HEK293 (cell line): ENCODE measurements around the gene USP12.

Experiments
- CTCF ChIA-PET: fragments of 350-600 bp; formaldehyde crosslinking; extraction: SDS; loops from one replicate; lab custom pipeline; 2021; ENCODE audit warnings: antibody characterized with exemption; lab: Yijun Ruan, JAX
- POLR2A ChIA-PET: fragments of 300-600 bp; formaldehyde crosslinking; extraction: SDS; loops from one replicate; lab custom pipeline; 2020; ENCODE audit warnings: antibody characterized with exemption, inconsistent platforms; lab: Yijun Ruan, JAX
- H3K27ac ChIP-seq: fragments of 200-500 bp; sonication (Bioruptor generic); 2 replicates; pipeline ENCODE4 v1.5.1; 2014; ENCODE audit warnings: low read depth, low read length, control low read depth, inconsistent platforms; ENCODE audit errors: extremely low read depth
- H3K36me3 ChIP-seq, 2 experiments: fragments of 200-500 bp in 1 of 2; sonication (Bioruptor generic) in 1 of 2; 1 replicate in 1 of 2; 2 replicates in 1 of 2; pipeline ENCODE4 v1.5.1; 2014 to 2017; ENCODE audit warnings: inconsistent platforms in 2 of 2, low read length in 2 of 2; ENCODE audit not compliant: control insufficient read depth in 2 of 2, insufficient read depth in 1 of 2
- H3K4me1 ChIP-seq: fragments of 200-500 bp; sonication (Bioruptor generic); 2 replicates; pipeline ENCODE4 v1.5.1; 2014; ENCODE audit warnings: mild to moderate bottlenecking, low read length, inconsistent platforms; ENCODE audit not compliant: control insufficient read depth, insufficient read depth
- H3K4me3 ChIP-seq: 2 replicates; pipeline ENCODE4 v1.5.1; 2011; ENCODE audit warnings: low read depth, mild to moderate bottlenecking, control low read depth, low read length, moderate library complexity
- H3K9me3 ChIP-seq: fragments of 200-500 bp; sonication (Bioruptor generic); 2 replicates; pipeline ENCODE4 v1.5.1; 2014; ENCODE audit warnings: low read depth, low read length, inconsistent platforms; ENCODE audit not compliant: control insufficient read depth, insufficient read depth
- CTCF ChIP-seq: fragments of 450-650 bp; formaldehyde crosslinking; IDR thresholded peaks from 2 replicates; pipeline ENCODE4 v1.5.1; 2016; ENCODE audit warnings: missing biosample characterization, missing genetic modification characterization
- GLI2 ChIP-seq: fragments of 450-650 bp; formaldehyde crosslinking; IDR thresholded peaks from 2 replicates; pipeline ENCODE4; 2017; ENCODE audit warnings: missing biosample characterization, missing genetic modification characterization, low read depth, borderline replicate concordance
- HIC1 ChIP-seq: fragments of 450-650 bp; formaldehyde crosslinking; IDR thresholded peaks from 2 replicates; pipeline ENCODE4 v1.5.1; 2016; ENCODE audit warnings: missing biosample characterization, missing genetic modification characterization
- PRDM6 ChIP-seq: fragments of 450-650 bp; formaldehyde crosslinking; IDR thresholded peaks from 2 replicates; pipeline ENCODE4 v1.5.1; 2017; ENCODE audit warnings: missing biosample characterization, missing genetic modification characterization
- ZBTB7A ChIP-seq: fragments of 450-650 bp; formaldehyde crosslinking; IDR thresholded peaks from 2 replicates; pipeline ENCODE4 v1.5.1; 2016; ENCODE audit warnings: low read depth, missing biosample characterization, missing genetic modification characterization
- ZEB2 ChIP-seq: fragments of 450-650 bp; formaldehyde crosslinking; IDR thresholded peaks from 2 replicates; pipeline ENCODE4 v1.5.1; 2016; ENCODE audit warnings: missing biosample characterization, missing genetic modification characterization
- ZFP37 ChIP-seq: fragments of 450-650 bp; formaldehyde crosslinking; IDR thresholded peaks from 2 replicates; pipeline ENCODE4 v1.5.1; 2016; ENCODE audit warnings: missing biosample characterization, missing genetic modification characterization
- ZFP69B ChIP-seq: fragments of 450-650 bp; formaldehyde crosslinking; IDR thresholded peaks from 2 replicates; pipeline ENCODE4 v1.5.1; 2016; ENCODE audit warnings: missing biosample characterization, missing genetic modification characterization
- ZNF114 ChIP-seq: fragments of 450-650 bp; formaldehyde crosslinking; IDR thresholded peaks from 2 replicates; pipeline ENCODE4 v1.5.0; 2017; ENCODE audit warnings: missing biosample characterization, missing genetic modification characterization
- ZNF148 ChIP-seq: fragments of 450-650 bp; formaldehyde crosslinking; IDR thresholded peaks from 2 replicates; pipeline ENCODE4 v1.5.0; 2017; ENCODE audit warnings: missing biosample characterization, missing genetic modification characterization, borderline replicate concordance
- ZNF19 ChIP-seq: fragments of 450-650 bp; formaldehyde crosslinking; IDR thresholded peaks from 2 replicates; pipeline ENCODE4; 2016; ENCODE audit warnings: missing biosample characterization, missing genetic modification characterization, low read depth
- ZNF202 ChIP-seq: fragments of 450-650 bp; formaldehyde crosslinking; IDR thresholded peaks from 2 replicates; pipeline ENCODE4 v1.5.1; 2016; ENCODE audit warnings: missing biosample characterization, missing genetic modification characterization, borderline replicate concordance
- ZNF280C ChIP-seq: fragments of 450-650 bp; formaldehyde crosslinking; IDR thresholded peaks from 2 replicates; pipeline ENCODE4 v1.5.1; 2016; ENCODE audit warnings: missing biosample characterization, missing genetic modification characterization
- ZNF416 ChIP-seq: fragments of 450-650 bp; formaldehyde crosslinking; IDR thresholded peaks from 2 replicates; pipeline ENCODE4 v1.5.1; 2016; ENCODE audit warnings: missing biosample characterization, missing genetic modification characterization
- ZNF426 ChIP-seq: fragments of 450-650 bp; formaldehyde crosslinking; IDR thresholded peaks from 2 replicates; pipeline ENCODE4 v1.5.1; 2017; ENCODE audit warnings: missing biosample characterization, missing genetic modification characterization, mild to moderate bottlenecking, inconsistent platforms, moderate library complexity
- ZNF449 ChIP-seq: fragments of 450-650 bp; formaldehyde crosslinking; IDR thresholded peaks from 2 replicates; pipeline ENCODE4 v1.5.1; 2017; ENCODE audit warnings: missing biosample characterization, mild to moderate bottlenecking, missing genetic modification characterization, moderate library complexity
- ZNF596 ChIP-seq: fragments of 450-650 bp; IDR thresholded peaks from 2 replicates; pipeline ENCODE4 v1.5.0; 2018; ENCODE audit warnings: missing biosample characterization, mild to moderate bottlenecking, missing genetic modification characterization, moderate library complexity
- ZNF645 ChIP-seq: fragments of 450-650 bp; formaldehyde crosslinking; IDR thresholded peaks from 2 replicates; pipeline ENCODE4; 2016; ENCODE audit warnings: missing biosample characterization, missing genetic modification characterization
- ZNF660 ChIP-seq: fragments of 450-650 bp; IDR thresholded peaks from 2 replicates; pipeline ENCODE4 v1.5.1; 2018; ENCODE audit warnings: missing biosample characterization, mild to moderate bottlenecking, missing genetic modification characterization
- ZNF677 ChIP-seq: fragments of 450-650 bp; IDR thresholded peaks from 2 replicates; pipeline ENCODE4 v1.5.0; 2018; ENCODE audit warnings: missing biosample characterization, mild to moderate bottlenecking, missing genetic modification characterization, moderate library complexity

The USP12 gene

GRCh38 chr13:27057817-27058216, 113.8 kb downstream of the USP12 start (continued):
- TF ChIP-seq ZNF645: no peak
- no peak for TF ChIP-seq HIC1
- TF ChIP-seq ZEB2 (tag by site-specific recombination): no peak
- TF ChIP-seq ZNF660 (tag by site-specific recombination): no peak
- no peak for TF ChIP-seq ZNF202 (tag by site-specific recombination)

GRCh38 chr13:27055526-27055925, 116.1 kb downstream of the USP12 start:
- CTCF ChIA-PET: interaction anchor here (0.8 kb wide), 1 partner anchor 70 kb away, joined by 4 read pairs; no protein-coding TSS in a partner anchor
- TF ChIP-seq ZNF426 (tag by site-specific recombination): no peak
- no peak for TF ChIP-seq GLI2 (tag by site-specific recombination)
- no peak for TF ChIP-seq ZNF114 (tag by site-specific recombination)
- TF ChIP-seq ZNF416 (tag by site-specific recombination): no peak
- no peak for TF ChIP-seq CTCF (tag by site-specific recombination)
- TF ChIP-seq, all 188 proteins: peak for 0
- Histone ChIP-seq H3K4me3 (no peak overlapping the region), H3K9me3 (no peaks in the 10 kb centered on the region), H3K4me1 (peaks cover 3% of the 10 kb centered on the region), H3K27ac (no peak overlapping the region), H3K36me3 (peaks cover 0 to 3% of the 10 kb centered on the region in 2 experiments; a peak in 1 of 3 replicates)
- POLR2A ChIA-PET: no interaction called here

- peaks cover 3% of the 10 kb centered on the region for H3K4me1 ChIP-seq
- ChIA-PET POLR2A (no interaction called here), CTCF (no interaction called here)
- H3K36me3 ChIP-seq: peaks cover 0 to 9% of the 10 kb centered on the region in 2 experiments; a peak in 1 of 3 replicates
- no peak overlapping the region for H3K4me3 ChIP-seq
- H3K27ac ChIP-seq: no peak overlapping the region
- H3K9me3 ChIP-seq: no peaks in the 10 kb centered on the region
- TF ChIP-seq ZNF19 (tag by site-specific recombination) (no peak), ZBTB7A (tag by site-specific recombination) (no peak), ZNF596 (tag by site-specific recombination) (no peak), ZNF449 (tag by site-specific recombination) (no peak), ZNF148 (tag by site-specific recombination) (no peak), ZFP69B (tag by site-specific recombination) (no peak), ZNF280C (no peak), PRDM6 (tag by site-specific recombination) (no peak), ZFP37 (tag by site-specific recombination) (no peak), ZNF677 (tag by site-specific recombination) (no peak)
Measured at GRCh38 chr13:27054760-27055159, 116.9 kb downstream of the USP12 start.
